SK-N-MC (cell line): Measurements from ENCODE around the gene LRRC9.

Experiments used
- EZH2 ChIP-seq: fragments of 200-600 bp; sonication (generic); IDR thresholded peaks from one replicate; pipeline ENCODE4 v1.6.1; 2017; ENCODE audit warnings: antibody characterized with exemption
- POLR2AphosphoS5 ChIP-seq: IDR thresholded peaks from 2 replicates; pipeline ENCODE4 v1.6.1; 2012; ENCODE audit warnings: mild to moderate bottlenecking, low read depth, low read length, borderline replicate concordance

DNA sequence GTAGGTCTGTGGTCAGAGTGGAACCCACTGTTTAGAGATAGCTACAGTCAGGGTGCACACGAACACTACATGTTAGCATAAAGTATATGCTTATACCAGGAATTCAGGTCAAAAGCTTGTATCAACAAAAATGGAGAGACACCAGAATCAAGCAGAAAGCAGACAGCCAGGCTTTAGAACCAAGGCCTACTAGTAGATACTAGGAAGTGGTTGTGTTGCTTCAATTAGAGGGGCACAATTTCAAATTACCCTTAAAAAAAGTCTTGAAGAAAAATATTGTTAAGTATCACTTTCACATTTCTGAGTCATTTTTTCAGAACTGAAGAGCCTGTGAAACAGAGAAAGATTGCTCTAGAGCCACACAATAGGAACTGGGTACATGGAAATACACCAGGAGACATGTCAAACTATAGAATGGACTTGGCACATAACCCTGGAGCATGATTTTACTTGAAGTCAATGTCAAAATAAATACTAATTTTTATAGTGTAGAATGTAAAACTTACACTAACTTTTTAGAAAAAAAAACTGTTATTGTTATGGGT lies 41.6 kb downstream of the LRRC9 start:
- no peak for TF ChIP-seq EZH2
- no peak for TF ChIP-seq POLR2AphosphoS5
